Panc1 (cell line): ENCODE data around the gene PLA1A. TPM values are rescaled to one million over a fixed set of nuclear protein-coding genes. Genes with fewer than 3 reads are reported as not detected.

Experiments used
- ATAC-seq: fragments of 200-7000 bp; cut with Tn5 transposase; 2 replicates; pipeline ENCODE4 v1.9.1; 2020; ENCODE audit warnings: mild to moderate bottlenecking, moderate library complexity
- BruUV-seq: library from RNA; stranded (reverse); fragments of 400-500 nt; replicated peaks from 2 replicates; lab custom pipeline; 2021; lab: Mats Ljungman, UMichigan
- CTCF ChIA-PET: fragments of 300-600 bp; sonication (Branson Sonifier 250); formaldehyde crosslinking; loops from one replicate; lab custom pipeline; 2022; ENCODE audit warnings: antibody characterized with exemption; lab: Charles Lee
- POLR2A ChIA-PET: fragments of 300-600 bp; sonication (Branson Sonifier 250); formaldehyde crosslinking; loops from one replicate; lab custom pipeline; 2022; ENCODE audit warnings: antibody characterized with exemption; lab: Charles Lee
- DNase-seq: peaks from one replicate; pipeline ENCODE4 v3.0.0-alpha.2; 2010; ENCODE audit warnings: low read depth, low spot score
- H3K27ac ChIP-seq: 2 replicates; pipeline ENCODE4 v1.5.1; 2011; ENCODE audit warnings: mild to moderate bottlenecking, low read length, inconsistent platforms
- H3K27me3 ChIP-seq: fragments of 200-500 bp; sonication (Bioruptor generic); 2 replicates; pipeline ENCODE4 v1.6.0; 2014; ENCODE audit warnings: low read length, inconsistent platforms; ENCODE audit not compliant: control insufficient read depth, insufficient read depth
- H3K36me3 ChIP-seq: fragments of 200-500 bp; sonication (Bioruptor generic); 2 replicates; pipeline ENCODE4 v1.5.1; 2014; ENCODE audit warnings: inconsistent platforms, mild to moderate bottlenecking, low read length, moderate library complexity; ENCODE audit not compliant: control insufficient read depth, insufficient read depth
- H3K4me1 ChIP-seq: 2 replicates; pipeline ENCODE4 v1.5.1; 2011; ENCODE audit warnings: inconsistent platforms, mild to moderate bottlenecking, low read length, moderate library complexity; ENCODE audit not compliant: control insufficient read depth, insufficient read depth
- H3K4me3 ChIP-seq, 2 experiments: 2 replicates each; pipeline ENCODE4 v1.5.1; 2011 to 2012; ENCODE audit warnings: low read depth in 2 of 2, low read length in 2 of 2, mild to moderate bottlenecking in 2 of 2, inconsistent platforms in 1 of 2, moderate library complexity in 1 of 2
- H3K9me3 ChIP-seq: fragments of 200-500 bp; sonication (Bioruptor generic); 2 replicates; pipeline ENCODE4 v1.5.1; 2014; ENCODE audit warnings: low read depth, mild to moderate bottlenecking, inconsistent platforms, low read length, moderate library complexity; ENCODE audit not compliant: control insufficient read depth, insufficient read depth
- CTCF ChIP-seq: fragments of 450-650 bp; IDR thresholded peaks from 2 replicates; pipeline ENCODE4 v1.5.1; 2017; ENCODE audit warnings: mild to moderate bottlenecking
- POLR2AphosphoS5 ChIP-seq: IDR thresholded peaks from 2 replicates; pipeline ENCODE4 v1.6.1; 2012; ENCODE audit warnings: mild to moderate bottlenecking, low read depth, low read length, moderate library complexity
- SIN3A ChIP-seq: IDR thresholded peaks from 2 replicates; pipeline ENCODE4 v1.6.1; 2012; ENCODE audit warnings: low read depth, mild to moderate bottlenecking, low read length, moderate library complexity, borderline replicate concordance; ENCODE audit not compliant: insufficient read depth
- TCF7L2 ChIP-seq: IDR thresholded peaks from 2 replicates; pipeline ENCODE4 v1.6.1; 2011; ENCODE audit warnings: mild to moderate bottlenecking, low read depth, low read length, inconsistent platforms
- in situ Hi-C: cut with HindIII; loops from 2 replicates; pipeline ENCODE4 v1.10.0; 2016; ENCODE audit warnings: low sequenced_read_pairs, low pct_unique_long_range_greater_than_20kb
- intact Hi-C: fragments of 100-400 bp; cut with micrococcal nuclease; formaldehyde crosslinking; loops from one replicate; pipeline ENCODE4 v1.10.0; 2022; ENCODE audit not compliant: unreplicated experiment
- total RNA-seq: library from RNA; stranded (reverse); gene quantifications from one replicate; pipeline ENCODE4 v1.2.1, GENCODE V29; 2021; ENCODE audit not compliant: unreplicated experiment
- TF ChIP-seq, protein P1 (sequence below), 2 experiments: IDR thresholded peaks; 2 replicates each; pipeline ENCODE4 v1.6.1; 2011 to 2012; ENCODE audit warnings: low read depth in 2 of 2, control low read depth in 1 of 2, low read length in 1 of 2, mild to moderate bottlenecking in 1 of 2, moderate library complexity in 1 of 2; ENCODE audit not compliant: insufficient read depth in 1 of 2

Gene PLA1A
- total RNA-seq, 1 experiment from 2014 or later: not detected

DNA sequence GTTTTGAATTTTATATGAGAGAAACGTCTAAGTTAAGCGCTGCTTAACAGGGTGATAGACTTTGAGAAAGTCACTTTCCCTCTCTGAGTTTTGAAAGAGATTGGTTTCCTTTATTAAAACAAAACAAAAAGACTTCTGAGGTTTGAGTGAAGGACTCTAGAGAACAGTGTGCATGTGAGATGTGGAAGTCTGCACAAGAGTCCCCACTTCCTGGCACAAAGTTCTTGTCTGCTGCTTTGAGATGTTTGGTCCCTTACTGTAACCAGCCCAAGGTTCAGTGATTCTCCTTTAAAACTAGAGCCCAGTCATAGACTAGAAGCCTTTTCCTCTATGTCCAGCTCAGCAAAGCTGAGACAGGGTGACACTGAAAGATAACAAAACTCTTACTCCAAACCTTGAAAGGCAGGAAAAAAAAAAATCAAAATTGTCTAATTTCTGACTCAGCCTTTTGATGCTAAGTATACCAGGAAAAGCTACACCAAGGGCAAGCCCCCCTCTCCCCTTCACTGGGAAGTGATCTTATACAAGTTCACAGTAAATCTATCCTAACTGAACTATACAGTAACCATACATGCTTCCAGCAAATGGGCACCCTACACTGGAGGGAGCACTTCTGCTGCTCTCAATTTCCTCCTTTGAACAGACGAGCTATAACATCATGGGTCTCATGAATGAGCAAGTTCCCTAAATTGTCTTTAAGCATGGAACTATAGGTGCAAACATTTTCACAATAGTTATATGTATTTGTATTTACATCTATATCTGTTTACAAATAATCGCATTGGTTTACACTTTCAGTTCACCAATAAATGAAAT lies 60.4 kb downstream of the PLA1A start:
- BruUV-seq: no TSS peak
- in situ Hi-C loops (no loop called here), intact Hi-C loops (no loop called here)
- ChIA-PET POLR2A (no interaction called here), CTCF (no interaction called here)
- Histone ChIP-seq H3K27ac (no peak overlapping the region), H3K4me1 (no peaks in the 10 kb centered on the region), H3K4me3 (no peak overlapping the region), H3K27me3 (peaks cover 9% of the 10 kb centered on the region; the same call in 1 of the 2 replicates), H3K36me3 (no peaks in the 10 kb centered on the region), H3K9me3 (no peaks in the 10 kb centered on the region)
- no peak for ATAC-seq
- DNase-seq: no peak
- TF ChIP-seq TCF7L2 (no peak), CTCF (no peak), POLR2AphosphoS5 (no peak), SIN3A (no peak)
- TF ChIP-seq, protein P1, sequence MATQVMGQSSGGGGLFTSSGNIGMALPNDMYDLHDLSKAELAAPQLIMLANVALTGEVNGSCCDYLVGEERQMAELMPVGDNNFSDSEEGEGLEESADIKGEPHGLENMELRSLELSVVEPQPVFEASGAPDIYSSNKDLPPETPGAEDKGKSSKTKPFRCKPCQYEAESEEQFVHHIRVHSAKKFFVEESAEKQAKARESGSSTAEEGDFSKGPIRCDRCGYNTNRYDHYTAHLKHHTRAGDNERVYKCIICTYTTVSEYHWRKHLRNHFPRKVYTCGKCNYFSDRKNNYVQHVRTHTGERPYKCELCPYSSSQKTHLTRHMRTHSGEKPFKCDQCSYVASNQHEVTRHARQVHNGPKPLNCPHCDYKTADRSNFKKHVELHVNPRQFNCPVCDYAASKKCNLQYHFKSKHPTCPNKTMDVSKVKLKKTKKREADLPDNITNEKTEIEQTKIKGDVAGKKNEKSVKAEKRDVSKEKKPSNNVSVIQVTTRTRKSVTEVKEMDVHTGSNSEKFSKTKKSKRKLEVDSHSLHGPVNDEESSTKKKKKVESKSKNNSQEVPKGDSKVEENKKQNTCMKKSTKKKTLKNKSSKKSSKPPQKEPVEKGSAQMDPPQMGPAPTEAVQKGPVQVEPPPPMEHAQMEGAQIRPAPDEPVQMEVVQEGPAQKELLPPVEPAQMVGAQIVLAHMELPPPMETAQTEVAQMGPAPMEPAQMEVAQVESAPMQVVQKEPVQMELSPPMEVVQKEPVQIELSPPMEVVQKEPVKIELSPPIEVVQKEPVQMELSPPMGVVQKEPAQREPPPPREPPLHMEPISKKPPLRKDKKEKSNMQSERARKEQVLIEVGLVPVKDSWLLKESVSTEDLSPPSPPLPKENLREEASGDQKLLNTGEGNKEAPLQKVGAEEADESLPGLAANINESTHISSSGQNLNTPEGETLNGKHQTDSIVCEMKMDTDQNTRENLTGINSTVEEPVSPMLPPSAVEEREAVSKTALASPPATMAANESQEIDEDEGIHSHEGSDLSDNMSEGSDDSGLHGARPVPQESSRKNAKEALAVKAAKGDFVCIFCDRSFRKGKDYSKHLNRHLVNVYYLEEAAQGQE (IDR thresholded peaks at IDR 0.05; ENCODE audit: insufficient read depth in 1 of 2, low read depth in 2 of 2, low read length in 1 of 2): no peak

DNA sequence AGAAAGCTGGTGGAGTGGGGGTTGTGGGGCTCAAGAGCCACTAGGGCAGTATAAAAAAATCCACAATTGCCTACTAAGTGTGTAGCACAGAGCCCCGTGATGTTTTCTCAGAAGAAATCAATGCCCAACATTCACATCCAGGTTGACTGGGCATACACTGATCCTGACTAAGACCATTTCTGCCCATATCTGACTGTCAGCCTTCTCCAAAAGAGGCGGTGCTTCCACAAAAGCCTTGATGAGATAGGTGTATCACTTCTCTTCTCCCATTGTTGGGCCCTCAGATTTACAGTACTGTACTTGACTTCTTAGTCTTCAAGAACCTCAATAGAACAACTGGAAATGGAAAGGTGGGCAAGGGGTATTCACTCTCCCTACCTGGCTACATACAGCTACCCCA lies 61.3 kb downstream of the PLA1A start:
- H3K9me3 ChIP-seq: no peaks in the 10 kb centered on the region
- in situ Hi-C loops (no loop called here), intact Hi-C loops (no loop called here)
- ATAC-seq: no peak
- POLR2A ChIA-PET: no interaction called here
- no peak overlapping the region for H3K4me3 ChIP-seq
- H3K27me3 ChIP-seq: peaks cover 9% of the 10 kb centered on the region; the same call in 1 of the 2 replicates
- no peak for DNase-seq
- no peaks in the 10 kb centered on the region for H3K36me3 ChIP-seq
- TF ChIP-seq SIN3A: no peak
- TF ChIP-seq, protein P1 (IDR thresholded peaks at IDR 0.05; ENCODE audit: insufficient read depth in 1 of 2, low read depth in 2 of 2, low read length in 1 of 2): no peak
- TF ChIP-seq TCF7L2: no peak
- TF ChIP-seq POLR2AphosphoS5: no peak
- TF ChIP-seq CTCF: no peak
- CTCF ChIA-PET: interaction anchor here (0.6 kb wide), 1 partner anchor 160 kb away, joined by 9 read pairs; no protein-coding TSS in a partner anchor
- H3K27ac ChIP-seq: no peak overlapping the region
- H3K4me1 ChIP-seq: no peaks in the 10 kb centered on the region
- no TSS peak for BruUV-seq
